ENCODE results near the gene AARS1.
"Not testable (repeated sequence)": the region's sequence is repeated elsewhere in the genome, so short reads cannot be mapped to it uniquely, and the experiment has no call there.

AARS1 gene

GRCh38 chr16:70223216-70223615 lies 66.1 kb downstream of the AARS1 start:
- DNase-seq = not testable (repeated sequence)

- not testable (repeated sequence) for DNase-seq
Observed at GRCh38 chr16:70222574-70222973, 66.7 kb downstream of the AARS1 start.

- not testable (repeated sequence) for DNase-seq
Observed at GRCh38 chr16:70218586-70218985, 70.7 kb downstream of the AARS1 start.

DNA sequence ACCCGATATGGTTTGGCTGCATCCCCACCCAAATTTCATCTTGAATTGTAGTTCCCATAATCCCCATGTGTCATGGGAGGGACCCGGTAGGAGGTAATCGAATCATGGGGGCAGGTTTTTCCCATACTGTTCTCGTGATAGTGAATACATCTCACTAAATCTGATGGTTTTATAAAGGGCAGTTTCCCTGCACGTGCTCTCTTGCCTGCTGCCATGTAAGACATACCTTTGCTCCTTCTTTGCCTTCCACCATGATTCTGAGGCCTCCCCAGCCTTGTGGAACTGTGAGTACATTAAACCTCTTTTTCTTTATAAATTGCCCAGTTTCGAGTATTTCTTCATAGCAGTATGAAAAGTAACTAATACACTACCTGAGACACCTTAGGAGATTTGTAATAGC lies 82.9 kb downstream of the AARS1 start:
- not testable (repeated sequence) for DNase-seq

DNA sequence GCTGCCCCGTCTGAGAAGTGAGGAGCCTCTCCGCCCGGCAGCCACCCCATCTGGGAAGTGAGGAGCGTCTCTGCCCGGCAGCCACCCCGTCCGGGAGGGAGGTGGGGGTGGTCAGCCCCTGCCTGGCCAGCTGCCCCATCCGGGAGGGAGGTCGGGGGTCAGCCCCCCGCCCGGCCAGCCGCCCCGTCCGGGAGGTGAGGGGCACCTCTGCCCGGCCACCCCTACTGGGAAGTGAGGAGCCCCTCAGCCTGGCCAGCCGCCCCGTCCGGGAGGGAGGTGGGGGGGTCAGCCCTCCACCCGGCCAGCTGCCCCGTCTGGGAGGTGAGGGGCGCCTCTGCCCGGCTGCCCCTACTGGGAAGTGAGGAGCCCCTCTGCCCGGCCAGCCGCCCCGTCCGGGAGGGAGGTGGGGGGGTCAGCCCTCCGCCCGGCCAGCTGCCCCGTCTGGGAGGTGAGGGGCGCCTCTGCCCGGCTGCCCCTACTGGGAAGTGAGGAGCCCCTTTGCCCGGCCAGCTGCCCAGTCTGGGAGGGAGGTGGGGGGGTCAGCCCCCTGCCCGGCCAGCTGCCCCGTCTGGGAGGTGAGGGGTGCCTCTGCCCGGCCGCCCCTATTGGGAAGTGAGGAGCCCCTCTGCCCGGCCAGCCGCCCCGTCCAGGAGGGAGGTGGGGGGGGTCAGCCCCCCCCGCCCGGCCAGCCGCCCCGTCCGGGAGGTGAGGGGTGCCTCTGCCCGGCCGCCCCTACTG lies 84.5 kb downstream of the AARS1 start:
- DNase-seq = not testable (repeated sequence)

- not testable (repeated sequence) for DNase-seq
Observed at GRCh38 chr16:70204010-70204409, 85.3 kb downstream of the AARS1 start.

- DNase-seq = not testable (repeated sequence)
Observed at GRCh38 chr16:70203508-70203907, 85.8 kb downstream of the AARS1 start.
